K562 (cell line): ENCODE data around the gene ENO3.

Source experiments
- JUND ChIP-seq, 2 experiments: IDR thresholded peaks; 2 replicates in 1 of 2; 3 replicates in 1 of 2; pipeline ENCODE4 v1.6.1; 2011; ENCODE audit warnings: borderline replicate concordance in 2 of 2, low read depth in 2 of 2, low read length in 2 of 2, improper control_type of control experiment in 1 of 2, missing biosample characterization in 1 of 2, missing genetic modification characterization in 1 of 2, missing genetic modification reagents in 1 of 2
- MED1 ChIP-seq: sonication (generic); formaldehyde crosslinking; IDR thresholded peaks from 2 replicates; pipeline ENCODE4 v1.8.1; 2023; ENCODE audit warnings: missing genetic modification reagents, borderline replicate concordance
- RAD21 ChIP-seq, 2 experiments: fragments of 250-450 bp in 1 of 2; fragments of 450-650 bp in 1 of 2; sonication (Bioruptor Pico) in 1 of 2; formaldehyde crosslinking in 1 of 2; IDR thresholded peaks in 1 of 2; conservative IDR thresholded peaks in 1 of 2; 2 replicates each; pipeline versions ENCODE4 v1.4.0 to v1.8.0; 2020 to 2022; ENCODE audit warnings: mild to moderate bottlenecking in 2 of 2, moderate library complexity in 1 of 2
- SETDB1 ChIP-seq: IDR thresholded peaks from one replicate; pipeline ENCODE4 v1.6.1; 2012; ENCODE audit warnings: low read length, control low read depth, inconsistent platforms
- SIN3A ChIP-seq, 2 experiments: fragments of 150-350 bp in 1 of 2; IDR thresholded peaks; 2 replicates each; pipeline ENCODE4 v1.6.1; 2011 to 2016; ENCODE audit warnings: borderline replicate concordance in 2 of 2, low read depth in 2 of 2, low read length in 2 of 2, mild to moderate bottlenecking in 2 of 2, moderate library complexity in 2 of 2; ENCODE audit not compliant: control insufficient read depth in 1 of 2
- SP1 ChIP-seq: sonication (generic); formaldehyde crosslinking; IDR thresholded peaks from 2 replicates; pipeline ENCODE4 v1.8.1; 2022; ENCODE audit warnings: mild to moderate bottlenecking, missing genetic modification reagents
- TBP ChIP-seq: optimal IDR thresholded peaks from 2 replicates; pipeline ENCODE3; 2011; ENCODE audit warnings: low read depth, low read length, improper control_type of control experiment
- TF ChIP-seq, protein P1 (sequence below): sonication (generic); formaldehyde crosslinking; IDR thresholded peaks from 2 replicates; pipeline ENCODE4 v1.8.1; 2023; ENCODE audit warnings: mild to moderate bottlenecking, missing genetic modification reagents

DNA sequence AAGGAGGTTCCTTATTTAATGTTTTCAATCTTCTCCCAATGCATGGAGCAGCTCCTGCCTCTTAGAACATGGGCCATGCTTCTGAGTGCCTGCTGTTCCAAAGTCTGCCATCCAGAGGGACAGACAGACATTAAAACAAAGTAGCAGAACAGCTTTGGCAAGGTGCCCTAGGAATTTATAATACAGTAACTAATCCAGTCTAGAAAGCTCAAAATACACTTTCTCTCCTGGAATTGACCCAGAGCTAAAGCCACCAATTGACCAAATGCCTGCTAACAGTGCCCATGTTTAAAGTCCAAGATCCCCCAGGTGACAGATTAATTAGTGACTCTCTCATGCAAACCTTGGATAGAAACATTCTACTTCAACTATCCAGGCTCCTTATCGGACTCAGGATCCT is 36.9 kb upstream of the ENO3 start:
- TF ChIP-seq TBP (no peak), SP1 (CRISPR knock-in tag) (no peak), SIN3A (IDR thresholded peaks at IDR 0.05; ENCODE audit: borderline replicate concordance in 2 of 2, control insufficient read depth in 1 of 2, low read depth in 2 of 2, low read length in 2 of 2) (no peak), JUND (IDR thresholded peaks at IDR 0.05; ENCODE audit: borderline replicate concordance, low read depth, low read length) (no peak), JUND (tag; IDR thresholded peaks at IDR 0.05; ENCODE audit: borderline replicate concordance, low read depth, low read length) (no peak), SETDB1 (no peak), MED1 (CRISPR knock-in tag) (no peak), RAD21 (CRISPR knock-in tag; conservative IDR thresholded peaks at IDR 0.05 in 1 of 2, IDR thresholded peaks at IDR 0.05 in 1 of 2) (no peak)
- TF ChIP-seq, protein P1, sequence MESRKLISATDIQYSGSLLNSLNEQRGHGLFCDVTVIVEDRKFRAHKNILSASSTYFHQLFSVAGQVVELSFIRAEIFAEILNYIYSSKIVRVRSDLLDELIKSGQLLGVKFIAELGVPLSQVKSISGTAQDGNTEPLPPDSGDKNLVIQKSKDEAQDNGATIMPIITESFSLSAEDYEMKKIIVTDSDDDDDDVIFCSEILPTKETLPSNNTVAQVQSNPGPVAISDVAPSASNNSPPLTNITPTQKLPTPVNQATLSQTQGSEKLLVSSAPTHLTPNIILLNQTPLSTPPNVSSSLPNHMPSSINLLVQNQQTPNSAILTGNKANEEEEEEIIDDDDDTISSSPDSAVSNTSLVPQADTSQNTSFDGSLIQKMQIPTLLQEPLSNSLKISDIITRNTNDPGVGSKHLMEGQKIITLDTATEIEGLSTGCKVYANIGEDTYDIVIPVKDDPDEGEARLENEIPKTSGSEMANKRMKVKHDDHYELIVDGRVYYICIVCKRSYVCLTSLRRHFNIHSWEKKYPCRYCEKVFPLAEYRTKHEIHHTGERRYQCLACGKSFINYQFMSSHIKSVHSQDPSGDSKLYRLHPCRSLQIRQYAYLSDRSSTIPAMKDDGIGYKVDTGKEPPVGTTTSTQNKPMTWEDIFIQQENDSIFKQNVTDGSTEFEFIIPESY (CRISPR knock-in tag): no peak
